ENCODE results near the gene SNORC. TPM values are rescaled to one million over a fixed set of nuclear protein-coding genes. Genes with fewer than 3 reads are reported as not detected.

SNORC gene
- total and polyA plus RNA-seq, 2 donors (not counting 1 experiment from before 2014, with no cell fraction given), result 0.91 to 0.94 TPM

DNA sequence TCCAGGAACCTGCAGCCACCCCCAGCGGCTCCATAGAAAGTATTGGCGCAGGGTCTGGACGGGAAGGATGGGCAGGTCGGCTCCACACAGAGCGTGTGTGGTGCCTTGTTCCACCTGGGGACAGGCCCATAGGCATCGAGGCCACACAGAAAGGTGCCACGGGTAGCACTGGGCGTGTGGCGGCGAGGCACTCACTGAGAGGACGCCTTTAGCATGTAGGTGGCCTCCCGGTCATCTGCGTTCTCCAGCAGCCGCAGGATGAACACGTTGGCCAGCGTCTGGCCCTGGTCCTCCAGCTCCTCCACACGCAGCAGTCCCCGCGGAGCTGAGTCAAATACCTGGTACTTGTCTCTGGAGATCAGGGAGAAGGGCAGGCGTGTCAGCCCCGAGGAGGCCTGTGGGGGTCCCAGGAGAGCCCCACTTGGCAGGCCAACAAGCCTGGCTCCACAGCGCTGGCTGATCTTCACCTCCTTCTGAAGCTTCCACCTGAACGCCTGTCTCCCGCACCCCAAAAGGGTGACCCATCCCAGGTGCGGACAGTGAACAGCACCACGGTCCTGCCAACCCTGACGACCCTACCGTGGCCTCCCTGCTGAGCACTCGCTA is 13.2 kb downstream of the SNORC start:
- no peaks in the 10 kb centered on the region for H3K27me3 ChIP-seq (replicated peaks in 1 of 4; ENCODE audit: control extremely low read depth in 1 of 4, control insufficient read depth in 3 of 4, insufficient read depth in 4 of 4, low read length in 3 of 4)
- H2AFZ ChIP-seq (ENCODE audit: insufficient read depth, low read depth, low read length, poor library complexity, severe bottlenecking), result no peak overlapping the region
- no peak overlapping the region for H3K9ac ChIP-seq (ENCODE audit: low read length)
- intact Hi-C loops (cut with micrococcal nuclease), result no loop called here
- H4K20me1 ChIP-seq (ENCODE audit: control insufficient read depth, insufficient read depth, low read length, poor library complexity, severe bottlenecking), result no peaks in the 10 kb centered on the region
- no peak overlapping the region for H3K27ac ChIP-seq (ENCODE audit: low read length in 2 of 2)
- no peak overlapping the region for H3K4me3 ChIP-seq (ENCODE audit: control extremely low read depth in 1 of 5, extremely low read depth in 1 of 5, insufficient read depth in 1 of 5, low read depth in 2 of 5, low read length in 4 of 5)
- no peaks in the 10 kb centered on the region for H3K4me1 ChIP-seq (ENCODE audit: control insufficient read depth in 2 of 2, insufficient read depth in 2 of 2, low read length in 2 of 2)
- H3K9me3 Mint-ChIP-seq (ENCODE audit: insufficient read depth), result no peaks in the 10 kb centered on the region
- WGBS (ENCODE audit: insufficient coverage), result 95% methylated on average over 29 of the region's 29 CpGs
- no peaks in the 10 kb centered on the region for H3K9me3 ChIP-seq (ENCODE audit: control extremely low read depth in 1 of 3, control insufficient read depth in 2 of 3, insufficient read depth in 1 of 3, low read length in 2 of 3)
- no peak for DNase-seq
- ChIA-PET CTCF (no interaction called here), POLR2A (no interaction called here)
- H3K36me3 ChIP-seq (replicated peaks in 1 of 2; ENCODE audit: control extremely low read depth in 1 of 2, control insufficient read depth in 1 of 2, extremely low read depth in 1 of 2, insufficient read depth in 2 of 2, low read length in 1 of 2), result no peaks in the 10 kb centered on the region
- no peaks in the 10 kb centered on the region for H3K79me2 ChIP-seq (ENCODE audit: control insufficient read depth, insufficient read depth, low read length)
- H3K4me1 Mint-ChIP-seq, result no peaks in the 10 kb centered on the region
- H3K4me3 Mint-ChIP-seq, result no peak overlapping the region
- TF ChIP-seq EZH2 (IDR thresholded peaks at IDR 0.05; ENCODE audit: borderline replicate concordance, insufficient read depth, low read depth, low read length, poor library complexity, severe bottlenecking), result no peak
- TF ChIP-seq, protein P1, sequence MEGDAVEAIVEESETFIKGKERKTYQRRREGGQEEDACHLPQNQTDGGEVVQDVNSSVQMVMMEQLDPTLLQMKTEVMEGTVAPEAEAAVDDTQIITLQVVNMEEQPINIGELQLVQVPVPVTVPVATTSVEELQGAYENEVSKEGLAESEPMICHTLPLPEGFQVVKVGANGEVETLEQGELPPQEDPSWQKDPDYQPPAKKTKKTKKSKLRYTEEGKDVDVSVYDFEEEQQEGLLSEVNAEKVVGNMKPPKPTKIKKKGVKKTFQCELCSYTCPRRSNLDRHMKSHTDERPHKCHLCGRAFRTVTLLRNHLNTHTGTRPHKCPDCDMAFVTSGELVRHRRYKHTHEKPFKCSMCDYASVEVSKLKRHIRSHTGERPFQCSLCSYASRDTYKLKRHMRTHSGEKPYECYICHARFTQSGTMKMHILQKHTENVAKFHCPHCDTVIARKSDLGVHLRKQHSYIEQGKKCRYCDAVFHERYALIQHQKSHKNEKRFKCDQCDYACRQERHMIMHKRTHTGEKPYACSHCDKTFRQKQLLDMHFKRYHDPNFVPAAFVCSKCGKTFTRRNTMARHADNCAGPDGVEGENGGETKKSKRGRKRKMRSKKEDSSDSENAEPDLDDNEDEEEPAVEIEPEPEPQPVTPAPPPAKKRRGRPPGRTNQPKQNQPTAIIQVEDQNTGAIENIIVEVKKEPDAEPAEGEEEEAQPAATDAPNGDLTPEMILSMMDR (IDR thresholded peaks at IDR 0.05), result no peak
- H3K27ac Mint-ChIP-seq, result no peak overlapping the region
- H3K27me3 Mint-ChIP-seq, result peaks cover 5% of the 10 kb centered on the region
- H3K4me2 ChIP-seq (replicated peaks; ENCODE audit: low read depth, low read length, poor library complexity, severe bottlenecking), result no peak overlapping the region
- no peak for ATAC-seq (ENCODE audit: low read depth)

DNA sequence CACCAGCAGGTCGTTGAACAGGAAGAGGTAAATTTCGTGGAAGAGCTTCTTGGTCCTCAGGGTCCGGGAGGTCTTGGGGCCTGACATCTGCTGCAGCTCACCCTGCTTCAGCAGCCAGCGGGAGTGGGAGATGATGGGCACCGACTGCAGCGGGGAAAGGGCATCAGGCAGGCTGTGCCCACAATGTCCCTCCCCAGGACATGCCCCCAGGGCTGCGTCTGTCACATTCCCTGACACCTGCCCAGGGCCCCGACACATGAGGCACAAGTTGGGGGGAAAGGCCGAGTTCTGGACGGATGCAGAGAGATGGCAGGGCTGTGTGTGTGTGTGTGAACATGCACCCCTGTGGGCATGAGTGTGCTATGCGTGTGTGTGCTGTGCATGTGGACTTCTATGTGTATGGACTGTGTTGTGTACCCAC is 13.9 kb downstream of the SNORC start:
- no peak overlapping the region for H3K4me3 ChIP-seq (ENCODE audit: control extremely low read depth in 1 of 5, extremely low read depth in 1 of 5, insufficient read depth in 1 of 5, low read depth in 2 of 5, low read length in 4 of 5)
- no peak for DNase-seq
- H3K4me2 ChIP-seq (replicated peaks; ENCODE audit: low read depth, low read length, poor library complexity, severe bottlenecking), result no peak overlapping the region
- no peaks in the 10 kb centered on the region for H3K9me3 ChIP-seq (ENCODE audit: control extremely low read depth in 1 of 3, control insufficient read depth in 2 of 3, insufficient read depth in 1 of 3, low read length in 2 of 3)
- WGBS (ENCODE audit: insufficient coverage), result 85% methylated on average over 11 of the region's 11 CpGs
- H3K27me3 ChIP-seq (replicated peaks in 1 of 4; ENCODE audit: control extremely low read depth in 1 of 4, control insufficient read depth in 3 of 4, insufficient read depth in 4 of 4, low read length in 3 of 4), result no peaks in the 10 kb centered on the region
- ATAC-seq (ENCODE audit: low read depth), result no peak
- H3K79me2 ChIP-seq (ENCODE audit: control insufficient read depth, insufficient read depth, low read length), result no peaks in the 10 kb centered on the region
- Mint-ChIP-seq H3K4me1 (no peaks in the 10 kb centered on the region), H3K4me3 (no peak overlapping the region), H3K27ac (no peak overlapping the region), H3K9me3 (ENCODE audit: insufficient read depth) (no peaks in the 10 kb centered on the region), H3K27me3 (peaks cover 5% of the 10 kb centered on the region)
- no peak overlapping the region for H2AFZ ChIP-seq (ENCODE audit: insufficient read depth, low read depth, low read length, poor library complexity, severe bottlenecking)
- ChIA-PET CTCF (interaction anchor here (0.7 to 1.1 kb wide), 2 partner anchors 145 to 958 kb away, joined by 3 read pairs; no protein-coding TSS in a partner anchor), POLR2A (no interaction called here)
- H3K36me3 ChIP-seq (replicated peaks in 1 of 2; ENCODE audit: control extremely low read depth in 1 of 2, control insufficient read depth in 1 of 2, extremely low read depth in 1 of 2, insufficient read depth in 2 of 2, low read length in 1 of 2), result no peaks in the 10 kb centered on the region
- TF ChIP-seq EZH2 (IDR thresholded peaks at IDR 0.05; ENCODE audit: borderline replicate concordance, insufficient read depth, low read depth, low read length, poor library complexity, severe bottlenecking), result no peak
- TF ChIP-seq, protein P1 (IDR thresholded peaks at IDR 0.05), result no peak
- no peaks in the 10 kb centered on the region for H4K20me1 ChIP-seq (ENCODE audit: control insufficient read depth, insufficient read depth, low read length, poor library complexity, severe bottlenecking)
- H3K9ac ChIP-seq (ENCODE audit: low read length), result no peak overlapping the region
- H3K4me1 ChIP-seq (ENCODE audit: control insufficient read depth in 2 of 2, insufficient read depth in 2 of 2, low read length in 2 of 2), result no peaks in the 10 kb centered on the region
- H3K27ac ChIP-seq (ENCODE audit: low read length in 2 of 2), result no peak overlapping the region
- intact Hi-C loops (cut with micrococcal nuclease), result no loop called here
